ENCODE data around the gene IER5. TPM values are rescaled to one million over a fixed set of nuclear protein-coding genes. Genes with fewer than 3 reads are reported as not detected.

The IER5 gene
- total and polyA plus RNA-seq, 2 of the 13 experiments (the other 11 are each of a cell fraction or from before 2014, with no cell fraction given) = 2.5 to 3.5 TPM

DNA sequence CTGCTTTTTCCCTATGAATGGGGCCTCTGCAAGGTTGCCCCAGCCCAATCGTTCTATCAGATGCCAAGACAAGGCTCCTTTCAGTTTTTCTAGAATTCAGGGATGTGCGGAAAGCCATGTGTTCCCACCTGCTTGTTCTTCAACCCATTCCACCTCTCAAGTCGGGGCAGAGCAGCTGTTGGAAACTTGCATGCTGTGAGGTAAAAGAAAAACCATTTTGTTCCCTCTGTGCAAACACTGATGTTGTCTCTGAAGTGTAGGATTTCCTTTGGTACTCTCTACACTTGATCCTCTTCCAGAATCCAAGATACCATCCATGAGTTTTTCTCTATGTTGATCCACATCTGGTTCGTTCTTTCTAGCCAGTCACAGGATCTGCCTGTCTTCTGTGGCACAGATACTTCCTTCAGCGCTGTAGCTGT is 7.3 kb downstream of the IER5 start (continued):
- TF ChIP-seq, protein P1, sequence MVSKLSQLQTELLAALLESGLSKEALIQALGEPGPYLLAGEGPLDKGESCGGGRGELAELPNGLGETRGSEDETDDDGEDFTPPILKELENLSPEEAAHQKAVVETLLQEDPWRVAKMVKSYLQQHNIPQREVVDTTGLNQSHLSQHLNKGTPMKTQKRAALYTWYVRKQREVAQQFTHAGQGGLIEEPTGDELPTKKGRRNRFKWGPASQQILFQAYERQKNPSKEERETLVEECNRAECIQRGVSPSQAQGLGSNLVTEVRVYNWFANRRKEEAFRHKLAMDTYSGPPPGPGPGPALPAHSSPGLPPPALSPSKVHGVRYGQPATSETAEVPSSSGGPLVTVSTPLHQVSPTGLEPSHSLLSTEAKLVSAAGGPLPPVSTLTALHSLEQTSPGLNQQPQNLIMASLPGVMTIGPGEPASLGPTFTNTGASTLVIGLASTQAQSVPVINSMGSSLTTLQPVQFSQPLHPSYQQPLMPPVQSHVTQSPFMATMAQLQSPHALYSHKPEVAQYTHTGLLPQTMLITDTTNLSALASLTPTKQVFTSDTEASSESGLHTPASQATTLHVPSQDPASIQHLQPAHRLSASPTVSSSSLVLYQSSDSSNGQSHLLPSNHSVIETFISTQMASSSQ (IDR thresholded peaks at IDR 0.05; ENCODE audit: low read depth) = no peak
- TF ChIP-seq, protein P1 (CRISPR knock-in tag; IDR thresholded peaks at IDR 0.05; ENCODE audit: borderline replicate concordance) = no peak
- TF ChIP-seq ZFY (CRISPR knock-in tag; IDR thresholded peaks at IDR 0.05) (no peak), ATF1 (CRISPR knock-in tag; IDR thresholded peaks at IDR 0.05) (no peak), HNRNPK (IDR thresholded peaks at IDR 0.05; ENCODE audit: low read depth, low read length, poor library complexity, severe bottlenecking) (no peak), ZNF672 (CRISPR knock-in tag; IDR thresholded peaks at IDR 0.05) (no peak), ZNF207 (IDR thresholded peaks at IDR 0.05; ENCODE audit: borderline replicate concordance) (no peak)
- TF ChIP-seq, protein P2, sequence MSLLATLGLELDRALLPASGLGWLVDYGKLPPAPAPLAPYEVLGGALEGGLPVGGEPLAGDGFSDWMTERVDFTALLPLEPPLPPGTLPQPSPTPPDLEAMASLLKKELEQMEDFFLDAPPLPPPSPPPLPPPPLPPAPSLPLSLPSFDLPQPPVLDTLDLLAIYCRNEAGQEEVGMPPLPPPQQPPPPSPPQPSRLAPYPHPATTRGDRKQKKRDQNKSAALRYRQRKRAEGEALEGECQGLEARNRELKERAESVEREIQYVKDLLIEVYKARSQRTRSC (CRISPR knock-in tag; IDR thresholded peaks at IDR 0.05; ENCODE audit: low read depth) = no peak
- TF ChIP-seq, protein P3, sequence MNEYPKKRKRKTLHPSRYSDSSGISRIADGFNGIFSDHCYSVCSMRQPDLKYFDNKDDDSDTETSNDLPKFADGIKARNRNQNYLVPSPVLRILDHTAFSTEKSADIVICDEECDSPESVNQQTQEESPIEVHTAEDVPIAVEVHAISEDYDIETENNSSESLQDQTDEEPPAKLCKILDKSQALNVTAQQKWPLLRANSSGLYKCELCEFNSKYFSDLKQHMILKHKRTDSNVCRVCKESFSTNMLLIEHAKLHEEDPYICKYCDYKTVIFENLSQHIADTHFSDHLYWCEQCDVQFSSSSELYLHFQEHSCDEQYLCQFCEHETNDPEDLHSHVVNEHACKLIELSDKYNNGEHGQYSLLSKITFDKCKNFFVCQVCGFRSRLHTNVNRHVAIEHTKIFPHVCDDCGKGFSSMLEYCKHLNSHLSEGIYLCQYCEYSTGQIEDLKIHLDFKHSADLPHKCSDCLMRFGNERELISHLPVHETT (CRISPR knock-in tag; conservative IDR thresholded peaks at IDR 0.05) = no peak
